ENCODE results near the gene SNAP47.
A peak's percentile ranks its signal among the peaks of the same experiment; 100 is the strongest.

Gene SNAP47

DNA sequence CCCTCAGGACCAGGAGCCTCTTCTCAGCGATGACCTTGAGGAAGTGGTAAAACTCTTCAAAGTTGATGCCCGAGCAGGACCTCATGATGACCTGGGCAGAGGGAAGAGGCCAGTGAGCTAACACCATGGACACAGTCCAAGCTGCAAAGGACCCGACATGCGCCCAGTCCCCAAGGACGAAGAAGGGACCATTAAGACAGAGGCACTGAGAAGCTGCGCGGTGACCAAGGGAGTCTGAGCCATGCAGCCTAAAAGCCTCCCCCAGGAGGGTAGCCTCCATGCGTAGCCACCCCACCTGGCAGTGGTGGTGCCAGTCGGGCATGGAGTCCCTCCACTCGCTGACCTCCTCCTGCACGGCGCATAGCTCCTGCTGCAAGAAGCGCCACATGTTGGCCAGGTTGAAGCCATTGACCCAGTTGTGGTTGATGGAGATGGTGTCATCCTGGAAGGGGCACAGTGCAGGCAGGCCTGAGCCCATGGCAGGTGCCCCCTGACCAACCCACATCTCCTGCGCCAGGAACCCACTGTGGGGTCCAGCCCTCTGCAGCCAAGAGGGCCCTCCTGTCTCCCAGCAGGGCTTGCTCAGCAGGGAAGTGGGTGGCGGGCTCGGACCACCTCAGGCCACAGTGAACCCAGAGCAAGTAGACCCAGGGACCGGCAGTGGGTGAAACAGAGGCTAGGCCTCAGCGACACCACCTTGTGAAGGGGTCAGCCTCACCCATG is 2.5 kb upstream of the SNAP47 start:
- DNase-seq (ENCODE audit: low spot score): no peak

DNA sequence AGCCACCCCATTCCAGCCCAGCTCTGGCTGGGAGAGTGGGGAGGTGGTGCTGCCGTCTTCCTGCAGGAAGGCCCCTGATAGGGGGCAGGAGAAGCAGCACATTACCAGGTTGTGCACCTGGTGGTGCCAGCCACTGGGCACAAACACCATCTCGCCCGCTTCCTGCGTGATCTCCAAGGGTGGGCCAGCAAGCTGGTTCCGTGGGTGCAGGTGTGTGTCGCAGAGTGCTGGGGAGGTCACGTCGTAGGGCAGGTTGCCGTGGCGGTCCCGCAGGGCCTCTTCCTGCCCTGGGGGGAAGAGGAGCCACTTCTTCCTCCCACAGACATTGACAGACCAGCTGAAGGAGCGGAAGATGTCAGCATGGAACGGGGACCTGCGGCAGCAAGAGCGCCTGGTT is 1.9 kb upstream of the SNAP47 start:
- DNase-seq (ENCODE audit: low spot score): no peak

- no peak for DNase-seq (ENCODE audit: low spot score)
Measured at GRCh38 chr1:227733751-227734545, 1.3 kb upstream of the SNAP47 start.

DNA sequence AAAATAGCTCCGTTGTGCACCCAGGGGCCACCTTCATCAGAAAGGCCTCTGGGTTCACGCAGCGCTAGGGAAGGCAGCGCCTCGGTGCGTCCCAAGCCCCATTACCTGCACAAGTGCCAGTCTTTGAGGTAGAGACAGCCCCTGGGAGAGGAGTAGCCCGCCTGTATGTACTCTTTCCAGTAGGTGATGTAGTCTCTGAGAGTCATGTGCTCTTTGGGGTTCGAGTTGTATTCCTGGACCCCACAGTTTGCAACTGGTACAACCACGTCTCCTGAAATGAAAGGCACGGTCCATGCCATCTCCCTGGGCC is 734 bp upstream of the SNAP47 start:
- DNase-seq (ENCODE audit: low spot score): no peak

GRCh38 chr1:227735539-227736285 is 477 bp downstream of the SNAP47 start:
- no peak for DNase-seq (ENCODE audit: low spot score)

GRCh38 chr1:227736814-227737432 is 1.7 kb downstream of the SNAP47 start:
- no peak for DNase-seq (ENCODE audit: low spot score)

DNA sequence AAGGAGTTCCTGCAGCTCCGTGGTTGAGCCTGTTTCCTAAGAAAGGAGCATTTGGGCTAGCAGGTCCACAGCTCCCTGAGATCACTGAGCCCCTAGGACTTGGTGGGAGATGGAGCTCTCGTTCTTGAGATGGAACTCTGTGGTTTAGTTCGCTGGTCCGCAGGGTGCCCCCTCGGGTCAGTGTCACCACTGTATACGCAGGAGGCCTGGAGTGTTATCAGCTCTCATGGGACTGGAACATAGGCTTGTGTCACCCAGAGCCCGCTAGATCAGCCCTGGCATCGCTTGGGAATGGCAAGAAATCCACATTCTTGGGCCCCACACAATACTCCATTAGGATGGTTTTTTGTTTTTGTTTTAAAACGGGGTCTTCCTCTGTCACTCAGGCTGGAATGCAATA is 3.6 kb downstream of the SNAP47 start:
- no peak for DNase-seq (ENCODE audit: low spot score)

DNA sequence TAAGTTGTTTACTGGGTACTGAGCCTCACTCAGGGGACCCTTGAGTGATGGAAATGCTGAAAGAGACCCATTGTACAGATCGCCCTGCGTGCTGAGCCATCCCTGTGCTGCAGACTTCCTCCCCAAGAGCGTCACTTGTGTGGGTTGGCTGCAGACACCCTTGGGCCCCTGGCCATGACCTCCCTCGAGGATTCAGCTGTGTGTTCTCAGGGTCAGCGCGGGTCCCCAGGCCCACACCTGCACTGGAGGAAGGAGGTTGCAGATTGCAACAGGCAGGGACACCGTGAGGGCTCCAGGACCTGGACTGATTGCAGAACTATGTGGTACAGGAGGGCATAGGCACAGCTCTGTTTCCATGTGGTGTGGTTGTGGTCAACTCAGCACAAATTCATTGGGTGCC is 4.4 kb downstream of the SNAP47 start:
- DNase-seq (ENCODE audit: low spot score): no peak

DNA sequence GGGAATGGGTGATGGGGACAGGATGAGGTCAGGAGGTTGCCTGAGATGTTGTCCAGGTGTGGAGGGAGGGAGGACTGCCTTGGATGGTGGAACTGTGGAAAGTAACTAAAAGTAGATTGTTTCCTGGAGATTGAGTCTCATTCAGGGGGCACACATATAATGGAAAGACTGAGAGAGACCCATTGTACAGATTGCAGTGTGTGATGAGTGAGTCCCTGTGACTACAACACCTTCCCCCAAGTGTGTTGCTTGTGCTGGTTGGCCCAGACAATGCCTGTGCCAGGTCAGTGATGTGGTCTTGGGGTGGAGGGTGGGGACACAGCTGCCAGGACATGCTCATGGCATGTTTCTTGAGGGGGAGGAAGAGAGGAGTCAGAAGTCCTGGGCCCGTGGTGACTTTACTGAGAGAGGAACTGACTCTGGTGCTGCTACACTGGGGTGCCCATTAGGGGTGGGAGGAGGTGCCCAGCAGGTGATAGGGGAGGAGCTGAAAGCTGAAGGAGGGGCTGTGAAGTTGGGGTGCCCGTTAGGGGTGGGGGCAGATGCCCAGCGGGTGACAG is 5.2 kb downstream of the SNAP47 start:
- DNase-seq (ENCODE audit: low spot score): no peak

DNA sequence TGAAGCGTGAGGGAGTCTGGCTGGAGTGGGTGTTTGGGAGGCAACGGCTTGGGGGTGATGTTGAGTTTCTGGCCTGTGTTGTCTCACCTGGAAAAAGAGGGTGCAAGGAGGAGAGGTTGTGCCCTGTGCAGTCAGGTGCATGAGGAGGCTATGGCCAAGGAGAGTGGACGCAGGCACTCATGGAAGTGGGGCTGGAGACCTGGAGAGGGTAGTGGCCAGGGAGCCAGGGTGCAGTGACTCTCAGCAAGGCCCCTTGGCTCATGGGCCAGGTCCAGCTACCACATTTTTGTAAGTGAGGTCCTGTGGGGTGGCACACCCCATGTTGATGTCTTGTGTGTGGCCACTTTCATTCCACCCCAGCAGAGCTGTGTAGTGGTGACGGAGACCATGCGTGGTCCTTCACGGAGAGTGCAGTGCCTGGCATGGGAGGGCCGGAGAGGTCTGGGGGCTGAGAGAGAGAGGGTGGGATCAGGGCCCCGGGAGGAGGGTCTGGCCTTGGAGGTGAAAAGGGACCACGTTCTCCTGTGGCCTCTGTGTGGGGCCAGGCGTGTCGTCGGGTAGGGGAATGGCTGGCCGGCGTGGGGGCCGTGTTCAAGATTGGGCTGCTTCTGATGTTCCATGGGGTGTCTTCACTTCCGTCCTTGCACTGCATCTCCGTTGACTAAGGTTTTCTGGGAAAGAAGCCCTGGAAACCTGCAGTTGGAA is 6.1 kb downstream of the SNAP47 start:
- DNase-seq (ENCODE audit: low spot score): no peak

GRCh38 chr1:227742738-227743715 is 7.8 kb downstream of the SNAP47 start:
- DNase-seq (ENCODE audit: low spot score): peak; percentile 38

DNA sequence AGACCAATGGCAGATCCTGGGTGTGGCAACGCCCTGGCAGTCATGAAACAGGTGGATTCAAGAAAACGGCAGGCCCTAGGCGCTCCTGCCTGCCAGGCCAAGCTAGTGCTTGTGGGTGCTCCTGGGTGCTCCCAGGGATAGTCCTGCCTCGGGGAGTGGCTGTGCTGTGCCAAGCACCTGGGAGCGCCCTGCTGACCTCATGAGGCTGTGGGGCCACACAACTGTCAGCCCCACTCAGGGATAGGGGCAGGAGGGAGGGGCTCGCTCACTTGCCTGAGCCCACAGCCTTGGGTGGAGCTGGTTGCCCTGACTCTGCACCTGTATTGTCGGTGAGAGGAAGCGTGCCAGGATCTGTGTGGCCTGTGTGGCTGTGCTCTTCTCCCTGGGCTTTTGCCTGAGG is 9.4 kb downstream of the SNAP47 start:
- no peak for DNase-seq (ENCODE audit: low spot score)

DNA sequence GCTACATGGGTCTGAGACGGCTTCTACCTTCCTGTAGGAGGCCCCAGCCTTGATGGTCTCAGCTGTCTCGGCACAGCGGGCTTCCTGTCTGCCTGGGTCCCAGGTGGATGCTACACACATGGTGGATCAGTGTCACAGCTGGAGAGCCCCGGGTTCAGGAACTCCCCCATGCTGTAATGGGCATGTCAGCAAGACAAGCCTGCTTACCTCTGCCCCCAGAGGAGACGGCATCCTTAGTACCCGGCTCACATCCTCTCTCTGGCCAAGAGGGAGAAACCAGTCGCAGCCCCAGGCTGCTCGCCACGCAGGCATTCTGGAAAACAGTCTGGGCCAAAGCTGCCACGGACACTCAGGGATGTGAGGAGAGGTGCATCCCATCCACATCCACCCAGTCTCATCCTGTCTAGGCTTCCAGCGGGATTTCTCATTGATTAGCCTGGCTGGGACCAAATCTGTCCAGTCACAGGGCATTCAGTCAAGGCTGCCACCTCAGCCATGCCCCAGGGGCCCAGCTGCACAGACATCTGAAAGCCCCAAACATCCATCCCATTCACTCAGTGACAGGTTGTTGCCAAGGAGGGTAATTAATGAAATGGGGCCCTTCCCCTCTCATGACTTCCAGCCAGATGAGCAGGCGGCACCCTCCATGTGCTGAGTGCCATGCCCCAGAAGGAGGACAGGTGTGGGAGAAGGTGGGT is 10.5 kb downstream of the SNAP47 start:
- DNase-seq (ENCODE audit: low spot score): no peak

GRCh38 chr1:227746676-227747075 is 11.4 kb downstream of the SNAP47 start:
- DNase-seq (ENCODE audit: low spot score): no peak

GRCh38 chr1:227747382-227747781 is 12.1 kb downstream of the SNAP47 start:
- DNase-seq (ENCODE audit: low spot score): no peak

DNA sequence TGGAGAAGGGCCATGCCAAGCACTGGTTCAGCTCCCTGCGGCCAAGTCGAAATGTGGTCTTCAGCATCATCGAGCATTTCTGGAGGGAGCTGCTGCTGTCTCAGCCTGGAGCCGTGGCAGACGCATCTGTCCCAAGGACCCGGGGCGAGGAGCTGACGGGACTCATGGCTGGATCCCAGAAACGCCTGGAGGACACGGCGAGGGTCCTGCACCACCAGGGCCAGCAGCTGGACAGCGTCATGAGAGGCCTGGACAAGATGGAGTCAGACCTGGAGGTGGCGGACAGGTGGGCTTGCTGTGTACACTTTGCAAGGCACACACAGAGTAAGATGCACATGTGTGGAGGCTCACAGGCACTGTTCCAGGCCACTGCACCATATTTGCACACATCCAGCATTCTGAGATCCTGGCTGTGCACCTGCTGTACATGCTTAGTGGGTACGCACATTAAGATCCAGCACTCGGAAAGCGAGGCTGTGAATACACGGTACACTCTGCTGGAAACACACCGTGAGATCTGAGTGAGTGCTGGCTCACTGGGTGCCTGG is 12.8 kb downstream of the SNAP47 start:
- DNase-seq (ENCODE audit: low spot score): no peak

GRCh38 chr1:227748496-227749182 is 13.4 kb downstream of the SNAP47 start:
- no peak for DNase-seq (ENCODE audit: low spot score)

DNA sequence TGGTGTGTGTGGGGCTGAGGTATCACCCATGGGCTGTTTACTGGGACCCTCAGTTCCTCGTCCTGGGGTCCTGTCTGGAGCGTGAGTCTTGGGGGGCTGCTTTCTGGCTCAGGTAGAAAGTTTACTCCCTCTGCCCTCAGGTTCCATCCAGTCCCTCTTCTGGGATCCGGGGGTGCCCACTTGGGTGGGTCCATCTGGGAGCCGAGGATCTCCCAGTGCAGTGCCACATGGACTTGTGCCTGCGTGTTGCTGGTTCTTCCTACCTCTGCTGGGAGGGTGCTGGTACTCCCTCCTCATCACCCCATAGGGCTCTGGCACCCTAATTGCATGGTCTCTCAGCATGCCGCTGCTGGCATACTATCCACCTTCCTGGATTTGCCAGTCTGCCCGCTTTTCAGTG is 14.0 kb downstream of the SNAP47 start:
- DNase-seq (ENCODE audit: low spot score): no peak
